Type B pancreatic cell (in vitro differentiated cells): Measurements from ENCODE around the gene USP13. TPM values are rescaled to one million over a fixed set of nuclear protein-coding genes. Genes with fewer than 3 reads are reported as not detected.

Source experiments
- DNase-seq: peaks from one replicate; pipeline ENCODE4 v3.0.0; 2021; ENCODE audit warnings: mixed read lengths; ENCODE audit not compliant: unreplicated experiment; ENCODE audit errors: extremely low spot score
- H3K27ac Mint-ChIP-seq: 2 replicates; pipeline ENCODE4 v1.8.0; 2021; ENCODE audit warnings: mild to moderate bottlenecking, mixed read lengths
- H3K27me3 Mint-ChIP-seq: 2 replicates; pipeline ENCODE4 v1.8.0; 2021; ENCODE audit warnings: mixed read lengths
- H3K36me3 Mint-ChIP-seq: 2 replicates; pipeline ENCODE4 v1.8.0; 2021; ENCODE audit warnings: mixed read lengths
- H3K4me1 Mint-ChIP-seq: one replicate; pipeline ENCODE4 v1.8.0; 2021; ENCODE audit warnings: mixed read lengths; ENCODE audit not compliant: unreplicated experiment
- H3K4me3 Mint-ChIP-seq: 2 replicates; pipeline ENCODE4 v1.8.0; 2021; ENCODE audit warnings: mild to moderate bottlenecking, mixed read lengths
- H3K9me3 Mint-ChIP-seq: 2 replicates; pipeline ENCODE4 v1.8.0; 2021; ENCODE audit warnings: mixed read lengths
- long read RNA-seq: library from polyadenylated mRNA; unstranded; transcript quantifications from one replicate; pipeline ENCODE4 v2.0.0, GENCODE V29; 2020
- total RNA-seq: library from RNA; stranded (reverse); gene quantifications from 2 replicates; pipeline ENCODE4 v1.2.1, GENCODE V29; 2021; ENCODE audit warnings: low replicate concordance
- TF ChIP-seq, protein P1 (sequence below): fragments of 200-600 bp; sonication (generic); conservative IDR thresholded peaks from 2 replicates; pipeline ENCODE4 v1.5.0; 2021; ENCODE audit warnings: antibody characterized with exemption, mild to moderate bottlenecking

Gene USP13, protein sequence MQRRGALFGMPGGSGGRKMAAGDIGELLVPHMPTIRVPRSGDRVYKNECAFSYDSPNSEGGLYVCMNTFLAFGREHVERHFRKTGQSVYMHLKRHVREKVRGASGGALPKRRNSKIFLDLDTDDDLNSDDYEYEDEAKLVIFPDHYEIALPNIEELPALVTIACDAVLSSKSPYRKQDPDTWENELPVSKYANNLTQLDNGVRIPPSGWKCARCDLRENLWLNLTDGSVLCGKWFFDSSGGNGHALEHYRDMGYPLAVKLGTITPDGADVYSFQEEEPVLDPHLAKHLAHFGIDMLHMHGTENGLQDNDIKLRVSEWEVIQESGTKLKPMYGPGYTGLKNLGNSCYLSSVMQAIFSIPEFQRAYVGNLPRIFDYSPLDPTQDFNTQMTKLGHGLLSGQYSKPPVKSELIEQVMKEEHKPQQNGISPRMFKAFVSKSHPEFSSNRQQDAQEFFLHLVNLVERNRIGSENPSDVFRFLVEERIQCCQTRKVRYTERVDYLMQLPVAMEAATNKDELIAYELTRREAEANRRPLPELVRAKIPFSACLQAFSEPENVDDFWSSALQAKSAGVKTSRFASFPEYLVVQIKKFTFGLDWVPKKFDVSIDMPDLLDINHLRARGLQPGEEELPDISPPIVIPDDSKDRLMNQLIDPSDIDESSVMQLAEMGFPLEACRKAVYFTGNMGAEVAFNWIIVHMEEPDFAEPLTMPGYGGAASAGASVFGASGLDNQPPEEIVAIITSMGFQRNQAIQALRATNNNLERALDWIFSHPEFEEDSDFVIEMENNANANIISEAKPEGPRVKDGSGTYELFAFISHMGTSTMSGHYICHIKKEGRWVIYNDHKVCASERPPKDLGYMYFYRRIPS
- 5.4 and 18.3 TPM in 2 replicates for total RNA-seq
- long read RNA-seq, full-length matches to known transcripts: 2 of 7 reads
- long read RNA-seq, partial matches to known transcripts: 1 of 7 reads
- long read RNA-seq, other reads (novel, unspliced or antisense): 4 of 7 reads

DNA sequence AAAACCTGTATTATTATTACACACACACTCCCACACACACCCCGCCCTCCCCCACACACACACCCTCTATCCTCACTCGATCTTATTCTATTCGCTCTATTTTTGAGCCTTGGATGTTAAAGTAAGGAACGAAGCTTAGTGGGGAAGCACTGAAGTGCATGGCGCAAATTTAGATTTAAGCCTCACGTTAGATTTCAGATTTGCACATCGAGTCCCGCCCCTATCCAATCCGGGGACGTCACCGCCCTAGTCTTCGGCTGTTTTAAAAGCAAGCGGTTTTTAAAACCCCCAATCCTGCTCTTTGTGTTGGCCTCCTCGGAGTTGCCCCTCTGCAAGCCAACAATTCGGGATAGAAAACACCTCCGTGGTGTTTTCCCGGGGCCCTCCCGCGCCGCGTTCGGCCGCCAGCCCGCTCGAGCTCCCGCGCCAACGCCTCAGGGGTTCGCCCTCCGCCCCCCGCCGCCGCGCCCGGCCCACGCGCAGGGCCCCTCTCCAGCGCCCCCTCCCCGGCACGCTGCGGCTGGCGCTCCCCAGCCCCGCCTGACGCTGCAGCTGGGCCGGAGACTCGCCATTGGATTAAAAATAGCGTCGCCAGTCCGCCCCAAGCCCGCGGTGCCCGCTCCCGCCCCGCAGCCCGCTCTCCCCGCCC lies at the start of gene USP13:
Gene USP13, plus strand, starts transcription at position 594 of the 649 bp plus-strand sequence. CDS start 186 bp downstream, outside the sequence.
- Mint-ChIP-seq H3K4me3 (peak within 1 kb of the TSS; percentile 98), H3K9me3 (peaks cover 5% of the 10 kb centered on the region), H3K27ac (peak within 1 kb of the TSS; percentile 94), H3K36me3 (peaks cover 15% of the 10 kb centered on the region), H3K4me1 (peaks cover 26% of the 10 kb centered on the region), H3K27me3 (no peaks in the 10 kb centered on the region)
- TF ChIP-seq, protein P1, sequence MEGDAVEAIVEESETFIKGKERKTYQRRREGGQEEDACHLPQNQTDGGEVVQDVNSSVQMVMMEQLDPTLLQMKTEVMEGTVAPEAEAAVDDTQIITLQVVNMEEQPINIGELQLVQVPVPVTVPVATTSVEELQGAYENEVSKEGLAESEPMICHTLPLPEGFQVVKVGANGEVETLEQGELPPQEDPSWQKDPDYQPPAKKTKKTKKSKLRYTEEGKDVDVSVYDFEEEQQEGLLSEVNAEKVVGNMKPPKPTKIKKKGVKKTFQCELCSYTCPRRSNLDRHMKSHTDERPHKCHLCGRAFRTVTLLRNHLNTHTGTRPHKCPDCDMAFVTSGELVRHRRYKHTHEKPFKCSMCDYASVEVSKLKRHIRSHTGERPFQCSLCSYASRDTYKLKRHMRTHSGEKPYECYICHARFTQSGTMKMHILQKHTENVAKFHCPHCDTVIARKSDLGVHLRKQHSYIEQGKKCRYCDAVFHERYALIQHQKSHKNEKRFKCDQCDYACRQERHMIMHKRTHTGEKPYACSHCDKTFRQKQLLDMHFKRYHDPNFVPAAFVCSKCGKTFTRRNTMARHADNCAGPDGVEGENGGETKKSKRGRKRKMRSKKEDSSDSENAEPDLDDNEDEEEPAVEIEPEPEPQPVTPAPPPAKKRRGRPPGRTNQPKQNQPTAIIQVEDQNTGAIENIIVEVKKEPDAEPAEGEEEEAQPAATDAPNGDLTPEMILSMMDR: no peak
- peak; percentile 86 for DNase-seq

DNA sequence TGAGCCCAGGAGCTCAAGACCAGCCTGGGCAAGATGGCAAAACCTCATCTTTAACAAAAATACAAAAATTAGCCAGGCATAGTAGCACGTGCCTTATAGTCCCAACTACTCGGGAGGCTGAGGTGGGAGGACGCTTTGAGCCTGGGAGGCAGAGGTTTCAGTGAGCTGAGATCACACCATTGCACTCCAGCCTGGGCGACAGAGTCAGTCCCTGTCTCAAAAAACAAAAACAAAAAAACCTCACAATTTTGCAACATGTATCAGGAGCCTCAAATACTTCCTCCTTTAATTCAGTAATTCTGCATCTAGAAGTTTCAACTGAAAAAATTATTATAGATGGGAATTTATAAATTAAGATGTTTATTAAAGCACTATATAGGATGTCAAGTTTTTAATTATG lies 49.5 kb upstream of the USP13 start:
- DNase-seq: no peak
- Mint-ChIP-seq H3K27ac (peak overlapping the region; percentile 68), H3K36me3 (peaks cover 4% of the 10 kb centered on the region), H3K27me3 (no peaks in the 10 kb centered on the region), H3K4me3 (peak overlapping the region; percentile 99), H3K9me3 (no peaks in the 10 kb centered on the region), H3K4me1 (peaks cover 16% of the 10 kb centered on the region)
- TF ChIP-seq, protein P1: no peak

DNA sequence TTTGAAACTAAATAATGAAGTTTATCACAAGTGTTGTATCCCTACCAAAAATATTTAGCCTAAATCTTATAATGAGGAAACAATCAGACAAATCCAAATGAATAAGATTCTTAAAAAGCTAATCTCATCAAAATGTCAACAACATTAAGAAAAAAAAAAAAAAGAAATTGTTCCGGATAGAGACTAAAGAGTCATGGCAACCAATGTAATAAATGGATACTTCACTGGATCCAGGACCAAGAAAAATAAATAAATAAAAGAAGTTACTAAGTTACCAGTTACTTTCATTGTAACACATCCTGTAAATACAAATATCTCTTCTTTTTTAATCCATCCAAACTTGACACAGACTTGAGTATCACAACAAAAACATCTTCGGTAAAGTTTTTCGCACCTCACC lies 49.0 kb upstream of the USP13 start:
- H3K27ac Mint-ChIP-seq: peak overlapping the region; percentile 99
- peaks cover 16% of the 10 kb centered on the region for H3K4me1 Mint-ChIP-seq
- TF ChIP-seq, protein P1: no peak
- H3K27me3 Mint-ChIP-seq: no peaks in the 10 kb centered on the region
- no peaks in the 10 kb centered on the region for H3K9me3 Mint-ChIP-seq
- H3K4me3 Mint-ChIP-seq: peak overlapping the region; percentile 99
- no peak for DNase-seq
- H3K36me3 Mint-ChIP-seq: peaks cover 4% of the 10 kb centered on the region

DNA sequence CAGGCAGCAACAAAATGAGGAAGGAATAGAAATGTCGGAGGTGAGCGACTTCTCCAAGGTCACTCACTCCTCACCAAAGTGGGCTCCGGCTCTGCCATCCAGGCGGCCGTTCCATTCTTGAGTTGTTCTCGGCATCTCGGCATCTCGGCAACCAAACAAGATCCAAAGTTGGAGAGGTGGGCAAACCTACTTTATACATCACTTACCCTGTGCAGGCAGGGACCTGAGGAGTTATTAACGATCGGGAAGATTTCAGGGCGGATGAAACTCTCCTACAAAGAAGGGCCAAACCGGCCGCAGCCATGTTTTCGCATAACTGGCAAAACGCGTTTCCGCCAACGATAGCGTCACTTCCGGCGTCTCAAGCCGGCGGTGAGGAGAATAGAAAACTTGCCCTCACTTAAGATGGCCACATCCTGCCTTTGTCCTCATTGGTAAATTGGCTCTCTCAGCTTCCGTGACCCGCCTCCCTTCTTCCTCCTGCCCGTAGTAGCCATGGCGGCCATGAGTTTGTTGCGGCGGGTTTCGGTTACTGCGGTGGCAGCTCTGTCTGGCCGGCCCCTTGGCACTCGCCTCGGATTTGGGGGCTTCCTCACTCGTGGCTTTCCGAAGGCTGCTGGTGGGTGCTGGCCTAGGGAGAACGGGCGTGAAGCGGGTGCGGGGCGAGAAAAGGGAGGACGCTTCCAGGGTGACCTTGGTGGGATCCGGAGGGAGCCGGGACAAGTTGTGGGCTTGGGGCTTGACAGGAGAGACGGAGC lies 48.3 kb upstream of the USP13 start, which contains the start of the genes MRPL47 and NDUFB5:
Gene MRPL47, minus strand, starts transcription at position 318 of the 758 bp plus-strand sequence. Its CDS starts 14 bp downstream, at position 304.
Gene NDUFB5, plus strand, starts transcription at position 474 of the 758 bp plus-strand sequence. Its CDS starts 22 bp downstream, at position 496.
- TF ChIP-seq, protein P1: no peak
- no peaks in the 10 kb centered on the region for H3K9me3 Mint-ChIP-seq
- peak within 1 kb of the TSS; percentile 99 for H3K4me3 Mint-ChIP-seq
- H3K27me3 Mint-ChIP-seq: no peaks in the 10 kb centered on the region
- H3K27ac Mint-ChIP-seq: peak within 1 kb of the TSS; percentile 99
- H3K4me1 Mint-ChIP-seq: peaks cover 16% of the 10 kb centered on the region
- peaks cover 8% of the 10 kb centered on the region for H3K36me3 Mint-ChIP-seq
- DNase-seq: peak; percentile 89
